OCI-LY7 (cell line): ENCODE data around the gene CALD1.

Experiments
- EZH2phosphoT487 ChIP-seq: fragments of 200-600 bp; sonication (generic); IDR thresholded peaks from 2 replicates; pipeline ENCODE4 v1.6.1; 2018; ENCODE audit warnings: low read depth, borderline replicate concordance, mild to moderate bottlenecking, mixed run types, antibody characterized with exemption, low read length, moderate library complexity, mixed read lengths
- TF ChIP-seq, protein P1 (sequence below): fragments of 200-600 bp; sonication (generic); conservative IDR thresholded peaks from 2 replicates; pipeline ENCODE4 v1.5.1; 2014; ENCODE audit warnings: mild to moderate bottlenecking, antibody characterized with exemption, low read length, moderate library complexity, mixed read lengths

DNA sequence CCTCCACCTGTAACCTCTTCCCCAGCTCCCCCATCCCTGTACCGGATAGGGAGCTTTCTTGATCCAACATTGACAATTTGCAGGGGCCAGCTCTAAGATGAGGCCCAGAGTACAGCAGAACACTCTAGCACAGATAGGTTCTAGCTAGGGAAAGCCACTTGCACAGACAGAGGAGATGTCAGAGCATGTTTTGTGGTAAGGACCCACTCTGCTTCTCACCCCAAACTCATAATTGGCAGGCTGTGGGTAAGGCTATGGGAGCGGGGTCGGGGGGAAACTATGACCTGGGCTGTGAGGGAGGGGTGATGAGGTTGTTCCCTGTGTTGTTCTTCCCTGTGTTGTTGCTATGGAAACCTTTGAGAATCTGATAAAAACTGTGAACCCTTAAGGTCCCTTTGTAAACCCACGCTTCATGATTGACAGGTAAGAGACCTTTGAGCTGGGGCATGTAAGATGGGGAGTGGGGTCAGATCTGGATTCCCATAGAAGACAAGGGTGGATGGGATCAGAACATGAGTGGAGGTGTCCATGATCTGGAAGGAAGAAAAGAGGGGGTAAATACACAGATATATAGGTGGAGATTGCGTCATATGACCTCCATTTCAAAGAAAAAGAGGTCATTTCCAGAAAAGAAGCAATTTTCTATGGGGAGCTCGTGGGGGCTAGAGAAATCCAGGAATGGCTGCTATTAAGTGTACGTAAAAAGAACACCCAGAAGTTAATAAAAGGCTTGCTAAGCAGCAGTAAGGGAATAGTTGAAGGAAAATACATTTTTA lies 4.0 kb downstream of the CALD1 start:
- TF ChIP-seq, protein P1, sequence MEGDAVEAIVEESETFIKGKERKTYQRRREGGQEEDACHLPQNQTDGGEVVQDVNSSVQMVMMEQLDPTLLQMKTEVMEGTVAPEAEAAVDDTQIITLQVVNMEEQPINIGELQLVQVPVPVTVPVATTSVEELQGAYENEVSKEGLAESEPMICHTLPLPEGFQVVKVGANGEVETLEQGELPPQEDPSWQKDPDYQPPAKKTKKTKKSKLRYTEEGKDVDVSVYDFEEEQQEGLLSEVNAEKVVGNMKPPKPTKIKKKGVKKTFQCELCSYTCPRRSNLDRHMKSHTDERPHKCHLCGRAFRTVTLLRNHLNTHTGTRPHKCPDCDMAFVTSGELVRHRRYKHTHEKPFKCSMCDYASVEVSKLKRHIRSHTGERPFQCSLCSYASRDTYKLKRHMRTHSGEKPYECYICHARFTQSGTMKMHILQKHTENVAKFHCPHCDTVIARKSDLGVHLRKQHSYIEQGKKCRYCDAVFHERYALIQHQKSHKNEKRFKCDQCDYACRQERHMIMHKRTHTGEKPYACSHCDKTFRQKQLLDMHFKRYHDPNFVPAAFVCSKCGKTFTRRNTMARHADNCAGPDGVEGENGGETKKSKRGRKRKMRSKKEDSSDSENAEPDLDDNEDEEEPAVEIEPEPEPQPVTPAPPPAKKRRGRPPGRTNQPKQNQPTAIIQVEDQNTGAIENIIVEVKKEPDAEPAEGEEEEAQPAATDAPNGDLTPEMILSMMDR = no peak
- TF ChIP-seq EZH2phosphoT487 = no peak
